ENCODE measurements around the gene SH2B3. TPM values are rescaled to one million over a fixed set of nuclear protein-coding genes. Genes with fewer than 3 reads are reported as not detected.

The SH2B3 gene
- total RNA-seq, 5 donors from 2014 or later (not counting 1 experiment from before 2014, with no cell fraction given) = 24.6 to 38.8 (median 28.8) TPM

DNA sequence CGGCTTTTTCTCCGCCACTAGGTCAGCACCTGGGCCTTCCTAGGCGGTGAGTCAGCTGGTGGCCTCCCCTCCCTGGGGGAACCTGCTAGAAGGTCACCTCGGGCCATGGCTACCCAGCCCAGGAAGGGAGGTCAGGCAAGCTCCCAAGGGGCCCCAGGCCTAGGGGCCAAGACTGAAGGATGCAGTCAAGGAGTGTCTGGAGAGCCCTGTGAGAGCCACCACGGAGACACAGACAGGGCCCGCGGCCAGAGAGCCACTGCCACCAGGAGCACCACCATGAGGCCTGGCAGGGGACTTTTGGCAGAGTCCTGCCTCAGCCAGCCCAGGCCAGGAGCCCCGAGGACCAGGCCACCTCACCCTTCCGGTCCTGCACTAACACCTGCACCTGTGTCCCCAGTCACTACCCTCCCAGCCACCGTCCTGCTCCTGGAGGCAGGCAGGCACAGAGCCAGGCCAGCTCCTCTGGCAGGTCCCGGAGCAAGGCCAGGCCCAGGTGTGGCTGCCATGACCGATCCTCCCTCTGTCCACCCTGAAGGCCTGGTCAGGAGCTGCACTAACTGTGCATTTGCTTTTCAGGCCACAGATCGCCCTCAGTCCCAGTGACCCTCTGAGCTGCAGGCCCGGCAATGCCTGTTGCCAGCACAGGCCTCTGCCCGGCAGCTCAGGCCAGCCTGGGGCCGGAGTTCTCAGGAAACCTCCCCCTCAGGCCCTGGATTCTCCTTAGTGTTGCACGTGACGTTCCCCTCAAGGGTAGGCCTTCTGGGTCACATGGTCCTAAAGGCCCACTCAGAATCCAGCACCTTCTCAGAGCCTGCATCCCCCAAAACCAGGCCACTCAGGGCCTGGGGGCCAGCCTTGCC is 43.8 kb upstream of the SH2B3 start:
- Mint-ChIP-seq H3K9me3 (no peaks in the 10 kb centered on the region), H3K36me3 (peaks cover 16% of the 10 kb centered on the region), H3K4me3 (no peak overlapping the region), H3K27me3 (peaks cover 3 to 8% of the 10 kb centered on the region in 2 donors), H3K4me1 (peaks cover 12 to 30% (median 18%) of the 10 kb centered on the region in 3 donors), H3K27ac (no peak overlapping the region)
- H3K27ac ChIP-seq (ENCODE audit: low read length) = no peak overlapping the region
- 92% methylated on average over 18 of the region's 18 CpGs for WGBS (ENCODE audit: insufficient coverage)
- H3K9me3 ChIP-seq = no peaks in the 10 kb centered on the region
- ChIA-PET POLR2A (interaction anchor here in 1 of 2 donors (0.6 kb wide), 1 partner anchor 736 kb away, joined by 3 read pairs; no protein-coding TSS in a partner anchor), CTCF (interaction anchor here (0.6 kb wide), 2 partner anchors 44 to 72 kb away, joined by 3 to 4 read pairs; no protein-coding TSS in a partner anchor)
- DNase-seq (no peak), ATAC-seq (replicated peaks in 1 of 4) (no peak)
- peaks cover 0 to 12% of the 10 kb centered on the region in 2 experiments for H3K4me1 ChIP-seq (ENCODE audit: control insufficient read depth in 1 of 2, extremely low read depth in 1 of 2, insufficient read depth in 2 of 2, low read length in 2 of 2)
- no peak overlapping the region for H3K4me3 ChIP-seq (ENCODE audit: control insufficient read depth in 1 of 2, extremely low read depth in 1 of 2, low read length in 1 of 2)
- no peaks in the 10 kb centered on the region for H3K36me3 ChIP-seq (ENCODE audit: control insufficient read depth in 2 of 2, extremely low read depth in 1 of 2, insufficient read depth in 1 of 2, low read length in 1 of 2)
- peaks cover 0 to 29% of the 10 kb centered on the region in 2 experiments for H3K27me3 ChIP-seq (replicated peaks in 1 of 2; ENCODE audit: control insufficient read depth in 2 of 2, extremely low read depth in 1 of 2, insufficient read depth in 2 of 2, low read length in 1 of 2)

DNA sequence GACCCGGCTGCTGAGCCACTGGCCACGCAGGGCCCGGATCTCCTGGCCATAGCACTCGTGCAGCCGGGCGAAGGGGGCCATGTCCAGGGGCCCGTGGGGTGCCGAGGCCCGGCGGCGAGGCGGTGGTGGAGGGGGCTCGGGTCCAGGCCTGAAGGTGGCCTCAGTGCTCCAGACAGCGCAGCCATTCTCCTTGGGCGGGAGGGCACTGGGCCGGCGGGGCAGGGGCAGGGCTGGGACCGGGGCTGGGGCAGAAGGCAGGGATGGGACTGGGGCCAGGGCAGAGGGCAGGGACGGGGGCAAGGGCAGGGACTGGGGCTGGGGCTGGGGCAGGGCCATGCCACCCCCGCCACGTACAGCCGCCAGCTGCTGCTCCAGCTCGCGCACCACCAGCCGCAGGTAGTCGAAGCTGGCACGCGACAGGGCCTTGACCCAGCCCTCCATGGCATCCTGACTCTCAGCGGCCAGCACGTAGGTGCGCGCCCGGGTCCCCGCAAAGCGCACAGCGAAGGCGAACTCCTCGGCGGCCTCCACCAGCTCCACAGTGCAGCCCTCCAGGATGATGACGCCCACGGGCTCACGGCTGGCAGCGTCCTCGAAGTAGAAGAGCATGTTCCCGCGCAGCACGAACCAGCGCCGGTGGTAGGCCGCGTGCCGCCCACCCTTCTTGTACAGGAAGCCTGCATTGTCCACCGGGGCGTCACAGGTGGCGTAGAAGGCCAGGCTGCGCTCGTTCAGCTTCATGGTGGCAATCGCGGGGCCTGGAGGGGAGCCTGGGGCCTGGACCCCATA is 42.8 kb upstream of the SH2B3 start:
- DNase-seq = no peak
- Mint-ChIP-seq H3K27me3 (peaks cover 3 to 8% of the 10 kb centered on the region in 2 donors), H3K4me1 (peaks cover 22 to 39% (median 27%) of the 10 kb centered on the region in 3 donors), H3K27ac (no peak overlapping the region), H3K36me3 (peaks cover 16% of the 10 kb centered on the region), H3K4me3 (no peak overlapping the region), H3K9me3 (no peaks in the 10 kb centered on the region)
- H3K4me3 ChIP-seq (ENCODE audit: control insufficient read depth in 1 of 2, extremely low read depth in 1 of 2, low read length in 1 of 2) = no peak overlapping the region
- ChIA-PET POLR2A (no interaction called here), CTCF (no interaction called here)
- 93% methylated on average over 59 of the region's 59 CpGs for WGBS (ENCODE audit: insufficient coverage)
- no peak for ATAC-seq (replicated peaks in 1 of 4)
- H3K27me3 ChIP-seq (replicated peaks in 1 of 2; ENCODE audit: control insufficient read depth in 2 of 2, extremely low read depth in 1 of 2, insufficient read depth in 2 of 2, low read length in 1 of 2) = peaks cover 0 to 29% of the 10 kb centered on the region in 2 experiments
- H3K4me1 ChIP-seq (ENCODE audit: control insufficient read depth in 1 of 2, extremely low read depth in 1 of 2, insufficient read depth in 2 of 2, low read length in 2 of 2) = peaks cover 0 to 17% of the 10 kb centered on the region in 2 experiments
- H3K27ac ChIP-seq (ENCODE audit: low read length) = no peak overlapping the region
- H3K9me3 ChIP-seq = no peaks in the 10 kb centered on the region
- no peaks in the 10 kb centered on the region for H3K36me3 ChIP-seq (ENCODE audit: control insufficient read depth in 2 of 2, extremely low read depth in 1 of 2, insufficient read depth in 1 of 2, low read length in 1 of 2)

DNA sequence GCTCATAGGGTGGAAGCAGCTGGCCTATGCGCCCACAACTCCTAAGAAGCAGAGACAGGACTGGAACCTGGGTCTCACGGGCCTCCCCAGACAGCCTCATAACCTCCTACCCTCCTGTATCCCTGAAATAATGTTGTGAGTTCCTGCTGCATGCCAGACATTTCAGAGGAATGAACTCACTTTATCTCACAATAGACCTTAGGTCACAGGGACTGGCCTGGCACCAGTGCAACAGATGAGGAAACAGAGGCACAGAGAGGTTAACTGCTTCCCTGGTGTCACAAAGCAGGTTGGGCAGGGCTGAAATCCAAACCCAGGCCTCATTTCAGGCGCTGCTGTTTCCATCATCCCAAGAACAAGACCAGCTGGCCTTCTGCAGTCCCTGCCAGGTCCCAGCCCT is 42.1 kb upstream of the SH2B3 start:
- H3K4me1 Mint-ChIP-seq = peaks cover 25 to 43% (median 33%) of the 10 kb centered on the region in 3 donors
- peaks cover 16% of the 10 kb centered on the region for H3K36me3 Mint-ChIP-seq
- Histone ChIP-seq H3K27me3 (replicated peaks in 1 of 2; ENCODE audit: control insufficient read depth in 2 of 2, extremely low read depth in 1 of 2, insufficient read depth in 2 of 2, low read length in 1 of 2) (peaks cover 0 to 29% of the 10 kb centered on the region in 2 experiments), H3K4me3 (ENCODE audit: control insufficient read depth in 1 of 2, extremely low read depth in 1 of 2, low read length in 1 of 2) (no peak overlapping the region), H3K9me3 (no peaks in the 10 kb centered on the region), H3K27ac (ENCODE audit: low read length) (no peak overlapping the region), H3K4me1 (ENCODE audit: control insufficient read depth in 1 of 2, extremely low read depth in 1 of 2, insufficient read depth in 2 of 2, low read length in 2 of 2) (peaks cover 0 to 24% of the 10 kb centered on the region in 2 experiments), H3K36me3 (ENCODE audit: control insufficient read depth in 2 of 2, extremely low read depth in 1 of 2, insufficient read depth in 1 of 2, low read length in 1 of 2) (no peaks in the 10 kb centered on the region)
- peaks cover 2 to 8% of the 10 kb centered on the region in 2 donors for H3K27me3 Mint-ChIP-seq
- H3K4me3 Mint-ChIP-seq = no peak overlapping the region
- DNase-seq (no peak), ATAC-seq (replicated peaks in 1 of 4) (no peak)
- WGBS (ENCODE audit: insufficient coverage) = 100% methylated on average over 2 of the region's 3 CpGs
- no peak overlapping the region for H3K27ac Mint-ChIP-seq
- CTCF ChIA-PET = no interaction called here
- POLR2A ChIA-PET = no interaction called here
- no peaks in the 10 kb centered on the region for H3K9me3 Mint-ChIP-seq

DNA sequence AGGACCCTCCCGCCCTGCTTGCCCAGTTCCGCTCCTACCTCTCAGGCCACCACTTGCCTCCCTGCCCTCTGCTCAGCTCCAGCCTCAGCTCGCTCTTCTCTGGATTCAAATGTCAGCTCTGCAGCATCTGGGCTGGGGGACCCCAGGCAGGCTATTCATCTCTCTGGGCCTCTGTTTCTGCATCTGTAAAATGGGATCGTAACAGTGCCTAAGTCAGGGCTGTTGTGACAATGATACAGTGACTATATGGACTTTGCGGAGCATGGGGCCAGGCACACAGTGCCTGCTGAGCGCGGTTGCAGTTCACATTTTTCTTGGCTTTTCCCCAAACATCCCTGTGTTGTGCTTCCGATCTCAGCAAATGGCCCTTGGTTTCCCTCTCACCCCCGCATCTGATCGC is 39.6 kb upstream of the SH2B3 start:
- Mint-ChIP-seq H3K27ac (no peak overlapping the region), H3K4me3 (no peak overlapping the region), H3K9me3 (no peaks in the 10 kb centered on the region), H3K4me1 (peaks cover 26 to 35% (median 27%) of the 10 kb centered on the region in 3 donors), H3K27me3 (no peaks in the 10 kb centered on the region), H3K36me3 (peaks cover 13% of the 10 kb centered on the region)
- CTCF ChIA-PET = interaction anchor here in 1 of 2 donors (0.6 kb wide), 1 partner anchor 19 kb away, joined by 3 read pairs; no protein-coding TSS in a partner anchor
- 96% methylated on average over 8 of the region's 10 CpGs for WGBS (ENCODE audit: insufficient coverage)
- ATAC-seq (replicated peaks in 1 of 4) (no peak), DNase-seq (no peak)
- Histone ChIP-seq H3K27ac (ENCODE audit: low read length) (no peak overlapping the region), H3K27me3 (replicated peaks in 1 of 2; ENCODE audit: control insufficient read depth in 2 of 2, extremely low read depth in 1 of 2, insufficient read depth in 2 of 2, low read length in 1 of 2) (peaks cover 0 to 18% of the 10 kb centered on the region in 2 experiments), H3K9me3 (no peaks in the 10 kb centered on the region), H3K4me3 (ENCODE audit: control insufficient read depth in 1 of 2, extremely low read depth in 1 of 2, low read length in 1 of 2) (no peak overlapping the region), H3K36me3 (ENCODE audit: control insufficient read depth in 2 of 2, extremely low read depth in 1 of 2, insufficient read depth in 1 of 2, low read length in 1 of 2) (no peaks in the 10 kb centered on the region), H3K4me1 (ENCODE audit: control insufficient read depth in 1 of 2, extremely low read depth in 1 of 2, insufficient read depth in 2 of 2, low read length in 2 of 2) (peaks cover 6 to 31% of the 10 kb centered on the region in 2 experiments)
- POLR2A ChIA-PET = no interaction called here

DNA sequence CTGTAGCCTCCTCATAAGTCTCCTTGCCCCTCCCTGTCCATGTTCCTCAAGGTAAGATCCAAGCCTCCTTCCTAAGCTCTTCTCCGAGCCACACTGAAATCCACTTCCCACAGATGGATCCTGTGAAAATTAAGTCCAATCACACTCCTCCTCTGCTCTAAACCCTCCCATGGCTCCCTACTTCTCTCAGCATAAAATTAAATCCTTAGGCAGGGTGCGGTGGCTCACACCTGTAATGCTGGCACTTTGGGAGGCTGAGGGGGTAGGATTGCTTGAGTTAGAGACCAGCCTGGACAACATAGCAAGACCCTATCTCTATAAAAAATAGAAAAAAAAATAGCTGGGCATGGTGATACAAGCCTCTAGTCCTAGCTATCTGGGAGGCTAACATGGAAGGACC is 39.1 kb upstream of the SH2B3 start:
- Histone ChIP-seq H3K4me3 (ENCODE audit: control insufficient read depth in 1 of 2, extremely low read depth in 1 of 2, low read length in 1 of 2) (no peak overlapping the region), H3K36me3 (ENCODE audit: control insufficient read depth in 2 of 2, extremely low read depth in 1 of 2, insufficient read depth in 1 of 2, low read length in 1 of 2) (no peaks in the 10 kb centered on the region), H3K27me3 (replicated peaks in 1 of 2; ENCODE audit: control insufficient read depth in 2 of 2, extremely low read depth in 1 of 2, insufficient read depth in 2 of 2, low read length in 1 of 2) (peaks cover 0 to 13% of the 10 kb centered on the region in 2 experiments), H3K27ac (ENCODE audit: low read length) (no peak overlapping the region), H3K9me3 (no peaks in the 10 kb centered on the region), H3K4me1 (ENCODE audit: control insufficient read depth in 1 of 2, extremely low read depth in 1 of 2, insufficient read depth in 2 of 2, low read length in 2 of 2) (peaks cover 6 to 26% of the 10 kb centered on the region in 2 experiments)
- DNase-seq (no peak), ATAC-seq (replicated peaks in 1 of 4) (no peak)
- Mint-ChIP-seq H3K9me3 (no peaks in the 10 kb centered on the region), H3K4me1 (peaks cover 24 to 31% (median 27%) of the 10 kb centered on the region in 3 donors), H3K27ac (no peak overlapping the region), H3K4me3 (peak overlapping the region in 1 of 3 donors; percentile 1), H3K36me3 (peaks cover 11% of the 10 kb centered on the region), H3K27me3 (no peaks in the 10 kb centered on the region)
- 67% methylated on average over 1 of the region's 2 CpGs for WGBS (ENCODE audit: insufficient coverage)
- ChIA-PET POLR2A (no interaction called here), CTCF (interaction anchor here in 1 of 2 donors (0.6 to 0.7 kb wide), 2 partner anchors 18 to 46 kb away, joined by 3 read pairs; no protein-coding TSS in a partner anchor)

DNA sequence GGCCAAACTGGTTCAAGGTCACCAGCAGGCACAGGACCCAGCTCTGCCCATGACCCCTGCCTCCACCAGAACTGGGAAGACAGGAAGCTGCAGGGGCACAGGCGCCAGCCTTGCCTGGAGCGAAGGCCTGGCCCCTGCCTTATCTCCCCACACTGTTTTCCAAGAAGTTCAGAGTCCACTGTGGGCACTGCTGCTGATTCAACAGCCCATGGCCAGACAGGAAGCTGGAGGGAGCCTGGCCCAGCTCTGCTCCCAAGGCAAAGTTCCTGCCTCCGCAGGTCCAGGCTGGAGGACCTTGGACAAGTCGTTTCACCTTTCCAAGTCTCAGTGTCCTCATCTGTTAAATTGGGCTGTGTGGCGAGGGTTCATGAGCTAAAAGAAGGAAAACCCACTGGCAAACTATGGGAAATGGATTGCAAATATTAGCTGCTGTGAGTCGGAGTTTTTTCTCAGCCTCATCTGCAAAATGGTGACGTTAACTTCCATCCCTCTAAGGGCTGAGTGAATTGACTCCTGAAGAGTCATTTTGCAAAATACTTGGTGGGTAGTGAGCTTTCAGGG is 38.0 kb upstream of the SH2B3 start:
- DNase-seq (no peak), ATAC-seq (replicated peaks in 1 of 4) (no peak)
- H3K27me3 Mint-ChIP-seq = no peaks in the 10 kb centered on the region
- Histone ChIP-seq H3K27ac (ENCODE audit: low read length) (no peak overlapping the region), H3K4me1 (ENCODE audit: control insufficient read depth in 1 of 2, extremely low read depth in 1 of 2, insufficient read depth in 2 of 2, low read length in 2 of 2) (peaks cover 6 to 25% of the 10 kb centered on the region in 2 experiments), H3K4me3 (ENCODE audit: control insufficient read depth in 1 of 2, extremely low read depth in 1 of 2, low read length in 1 of 2) (peak overlapping the region in 1 of 2 donors; percentile 86), H3K27me3 (replicated peaks in 1 of 2; ENCODE audit: control insufficient read depth in 2 of 2, extremely low read depth in 1 of 2, insufficient read depth in 2 of 2, low read length in 1 of 2) (peaks cover 0 to 6% of the 10 kb centered on the region in 2 experiments), H3K9me3 (no peaks in the 10 kb centered on the region), H3K36me3 (ENCODE audit: control insufficient read depth in 2 of 2, extremely low read depth in 1 of 2, insufficient read depth in 1 of 2, low read length in 1 of 2) (no peaks in the 10 kb centered on the region)
- peaks cover 6% of the 10 kb centered on the region for H3K36me3 Mint-ChIP-seq
- ChIA-PET CTCF (interaction anchor here (0.6 kb wide), 2 partner anchors 36 to 430 kb away, joined by 3 to 16 read pairs; no protein-coding TSS in a partner anchor), POLR2A (interaction anchor here in 1 of 2 donors (0.7 kb wide), 1 partner anchor 38 kb away, joined by 3 read pairs; the partner anchor contains the start of gene SH2B3)
- WGBS (ENCODE audit: insufficient coverage) = 88% methylated on average over 4 of the region's 7 CpGs
- peaks cover 24 to 28% (median 27%) of the 10 kb centered on the region in 3 donors for H3K4me1 Mint-ChIP-seq
- H3K27ac Mint-ChIP-seq = peak overlapping the region in 1 of 2 donors; percentile 39
- no peaks in the 10 kb centered on the region for H3K9me3 Mint-ChIP-seq
- peak overlapping the region; percentile 77 to 83 (median 81) for H3K4me3 Mint-ChIP-seq

Data from T-cell (primary cell).